DOHH2 (cell line): ENCODE results near the gene RALBP1.

Source experiments
- H3F3A ChIP-seq: fragments of 200-600 bp; sonication (generic), shearing (Covaris generic); 2 replicates; pipeline ENCODE4 v1.6.0; 2016; ENCODE audit warnings: antibody characterized with exemption, mild to moderate bottlenecking; ENCODE audit not compliant: control insufficient read depth, insufficient read depth
- H3K27ac ChIP-seq: fragments of 200-600 bp; sonication (generic); 2 replicates; pipeline ENCODE4 v1.5.1; 2014; ENCODE audit warnings: low read depth, mild to moderate bottlenecking, low read length, moderate library complexity
- H3K27me3 ChIP-seq: fragments of 200-600 bp; sonication (generic); 2 replicates; pipeline ENCODE4 v1.6.1; 2014; ENCODE audit warnings: mild to moderate bottlenecking, low read length, mixed read lengths; ENCODE audit not compliant: control insufficient read depth
- H3K36me3 ChIP-seq: fragments of 200-600 bp; sonication (generic); 2 replicates; pipeline ENCODE4 v1.6.1; 2014; ENCODE audit warnings: mild to moderate bottlenecking, low read length, moderate library complexity, mixed read lengths; ENCODE audit not compliant: control insufficient read depth
- H3K4me1 ChIP-seq: fragments of 200-600 bp; sonication (generic); 2 replicates; pipeline ENCODE4 v1.6.1; 2014; ENCODE audit warnings: mild to moderate bottlenecking, low read length, mixed read lengths; ENCODE audit not compliant: control insufficient read depth
- H3K4me2 ChIP-seq: fragments of 200-600 bp; sonication (generic); 2 replicates; pipeline ENCODE4 v1.6.0; 2014; ENCODE audit warnings: mild to moderate bottlenecking, low read length, moderate library complexity
- H3K4me3 ChIP-seq: fragments of 200-600 bp; sonication (generic); 2 replicates; pipeline ENCODE4 v1.5.1; 2014; ENCODE audit warnings: mild to moderate bottlenecking, low read length, mixed read lengths
- H3K79me2 ChIP-seq: fragments of 200-600 bp; sonication (generic); 2 replicates; pipeline ENCODE4 v1.6.1; 2014; ENCODE audit warnings: mild to moderate bottlenecking, low read length, mixed read lengths; ENCODE audit not compliant: control insufficient read depth
- H3K9me2 ChIP-seq: fragments of 200-600 bp; sonication (generic); replicated peaks from 2 replicates; pipeline ENCODE4 v1.6.1; 2014; ENCODE audit warnings: mild to moderate bottlenecking, low read length, mixed read lengths; ENCODE audit not compliant: control insufficient read depth
- H3K9me3 ChIP-seq: fragments of 200-600 bp; sonication (generic); 2 replicates; pipeline ENCODE4 v1.6.1; 2014; ENCODE audit warnings: antibody characterized with exemption, low read length, mixed read lengths; ENCODE audit not compliant: control insufficient read depth, insufficient read depth
- H4K20me1 ChIP-seq: fragments of 200-600 bp; sonication (generic); 2 replicates; pipeline ENCODE4 v1.6.0; 2014; ENCODE audit warnings: low read depth, mild to moderate bottlenecking, antibody characterized with exemption, low read length, moderate library complexity; ENCODE audit not compliant: control insufficient read depth, insufficient read depth
- EZH2phosphoT487 ChIP-seq: fragments of 200-600 bp; sonication (generic); IDR thresholded peaks from 2 replicates; pipeline ENCODE4 v1.6.1; 2017; ENCODE audit warnings: borderline replicate concordance, mild to moderate bottlenecking, antibody characterized with exemption, low read length, moderate library complexity, mixed read lengths
- TF ChIP-seq, protein P1 (sequence below): fragments of 200-600 bp; sonication (generic); IDR thresholded peaks from one replicate; pipeline ENCODE4 v1.5.1; 2014; ENCODE audit warnings: antibody characterized with exemption, mild to moderate bottlenecking, low read depth, low read length; ENCODE audit not compliant: poor library complexity, severe bottlenecking

The RALBP1 gene

DNA sequence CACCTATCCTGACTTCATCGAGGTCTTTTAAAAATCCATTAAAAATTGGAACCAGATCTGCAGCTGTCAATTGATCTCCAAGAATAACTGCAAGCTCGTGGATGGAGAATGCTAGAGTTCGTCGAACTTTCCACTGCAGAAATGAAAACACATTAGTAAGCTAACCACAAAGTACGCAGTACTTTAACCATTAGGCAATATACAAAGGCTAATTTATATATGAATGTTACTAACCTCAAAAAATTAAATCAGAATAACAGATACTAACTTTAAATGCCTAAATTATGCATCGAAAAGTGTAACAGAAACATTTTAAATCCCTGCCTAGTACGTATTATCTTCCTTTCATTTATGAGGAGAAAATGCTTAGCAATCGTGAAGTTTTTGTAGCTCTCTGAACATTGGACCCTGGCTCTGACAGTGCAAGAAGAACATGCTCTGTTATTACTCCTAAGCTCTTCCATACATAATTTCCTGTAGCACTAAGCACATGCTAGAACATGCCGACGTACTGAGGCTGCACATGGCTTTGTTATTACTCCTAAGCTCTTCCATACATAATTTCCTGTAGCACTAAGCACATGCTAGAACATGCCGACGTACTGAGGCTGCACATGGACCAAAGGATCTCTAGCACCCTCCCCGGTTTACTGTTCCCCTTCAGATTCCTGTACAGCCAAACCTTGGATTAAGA lies 82.1 kb downstream of the RALBP1 start:
- TF ChIP-seq EZH2phosphoT487, result no peak
- TF ChIP-seq, protein P1, sequence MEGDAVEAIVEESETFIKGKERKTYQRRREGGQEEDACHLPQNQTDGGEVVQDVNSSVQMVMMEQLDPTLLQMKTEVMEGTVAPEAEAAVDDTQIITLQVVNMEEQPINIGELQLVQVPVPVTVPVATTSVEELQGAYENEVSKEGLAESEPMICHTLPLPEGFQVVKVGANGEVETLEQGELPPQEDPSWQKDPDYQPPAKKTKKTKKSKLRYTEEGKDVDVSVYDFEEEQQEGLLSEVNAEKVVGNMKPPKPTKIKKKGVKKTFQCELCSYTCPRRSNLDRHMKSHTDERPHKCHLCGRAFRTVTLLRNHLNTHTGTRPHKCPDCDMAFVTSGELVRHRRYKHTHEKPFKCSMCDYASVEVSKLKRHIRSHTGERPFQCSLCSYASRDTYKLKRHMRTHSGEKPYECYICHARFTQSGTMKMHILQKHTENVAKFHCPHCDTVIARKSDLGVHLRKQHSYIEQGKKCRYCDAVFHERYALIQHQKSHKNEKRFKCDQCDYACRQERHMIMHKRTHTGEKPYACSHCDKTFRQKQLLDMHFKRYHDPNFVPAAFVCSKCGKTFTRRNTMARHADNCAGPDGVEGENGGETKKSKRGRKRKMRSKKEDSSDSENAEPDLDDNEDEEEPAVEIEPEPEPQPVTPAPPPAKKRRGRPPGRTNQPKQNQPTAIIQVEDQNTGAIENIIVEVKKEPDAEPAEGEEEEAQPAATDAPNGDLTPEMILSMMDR, result no peak
- Histone ChIP-seq H3K4me2 (no peak overlapping the region), H4K20me1 (no peaks in the 10 kb centered on the region), H3K36me3 (peaks cover 58% of the 10 kb centered on the region), H3K9me2 (no peaks in the 10 kb centered on the region), H3K79me2 (no peaks in the 10 kb centered on the region), H3K27ac (no peak overlapping the region), H3F3A (no peaks in the 10 kb centered on the region), H3K27me3 (no peaks in the 10 kb centered on the region), H3K9me3 (no peaks in the 10 kb centered on the region), H3K4me1 (no peaks in the 10 kb centered on the region), H3K4me3 (no peak overlapping the region)

DNA sequence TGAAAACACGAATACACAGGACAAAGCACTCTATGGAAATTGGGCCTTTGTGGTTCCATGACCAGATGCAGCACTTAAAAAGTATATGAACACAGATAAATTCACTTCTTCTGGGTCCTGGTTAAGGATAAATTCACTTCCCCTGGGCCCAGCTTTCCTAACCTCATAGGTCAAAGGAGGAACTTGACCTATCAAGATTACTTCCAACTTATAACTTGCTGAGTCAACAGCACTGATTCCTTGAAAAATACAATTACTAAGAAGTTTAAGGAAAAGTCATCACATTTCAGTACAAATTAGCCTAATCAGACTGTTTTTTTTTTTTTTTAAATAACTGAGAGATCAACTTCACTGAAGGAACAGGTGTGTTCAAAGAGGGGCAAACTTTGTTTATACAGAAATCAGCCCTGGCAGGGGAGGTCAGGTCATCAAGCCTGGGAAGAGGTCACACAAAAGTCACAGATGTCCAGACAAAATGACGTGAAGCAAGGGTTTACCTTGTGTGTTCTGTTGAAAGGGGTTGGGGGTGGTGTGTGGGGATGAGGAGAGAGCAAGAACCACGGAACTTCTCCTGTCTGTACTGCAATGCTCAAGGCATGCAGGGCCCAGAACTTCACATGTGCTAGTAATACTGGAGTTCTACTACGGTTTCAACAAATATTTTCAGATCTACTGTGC lies 83.2 kb downstream of the RALBP1 start:
- Histone ChIP-seq H3K27me3 (no peaks in the 10 kb centered on the region), H3K9me2 (no peaks in the 10 kb centered on the region), H3K4me2 (no peak overlapping the region), H3K27ac (no peak overlapping the region), H4K20me1 (no peaks in the 10 kb centered on the region), H3K4me1 (no peaks in the 10 kb centered on the region), H3K9me3 (no peaks in the 10 kb centered on the region), H3F3A (no peaks in the 10 kb centered on the region), H3K36me3 (peaks cover 54% of the 10 kb centered on the region), H3K4me3 (no peak overlapping the region), H3K79me2 (no peaks in the 10 kb centered on the region)
- TF ChIP-seq EZH2phosphoT487, result no peak
- TF ChIP-seq, protein P1, result no peak

DNA sequence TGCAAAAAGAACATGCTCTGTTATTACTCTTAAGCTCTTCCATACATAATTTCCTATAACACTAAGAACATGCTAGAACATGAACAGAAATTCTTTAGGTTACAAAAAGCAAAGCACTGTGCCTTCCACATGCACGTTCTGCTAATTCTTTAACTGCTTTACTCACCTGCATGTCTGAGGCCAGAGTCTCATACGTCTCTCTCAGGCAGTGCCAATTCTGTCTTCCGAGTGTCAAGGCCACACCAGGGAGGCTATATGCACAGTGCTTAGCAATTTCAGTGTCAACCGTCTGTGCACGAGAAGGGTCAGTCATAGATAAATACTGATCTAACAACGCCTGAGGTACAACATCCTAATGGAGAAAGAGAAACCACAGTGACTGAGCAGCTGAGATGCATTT lies 83.9 kb downstream of the RALBP1 start:
- no peaks in the 10 kb centered on the region for H3F3A ChIP-seq
- peaks cover 50% of the 10 kb centered on the region for H3K36me3 ChIP-seq

More for the DNA sequence above, 83.9 kb downstream of the RALBP1 start:
- Histone ChIP-seq H3K9me2 (no peaks in the 10 kb centered on the region), H3K4me3 (no peak overlapping the region), H3K27ac (no peak overlapping the region), H3K4me1 (no peaks in the 10 kb centered on the region), H3K4me2 (no peak overlapping the region), H3K27me3 (no peaks in the 10 kb centered on the region), H4K20me1 (no peaks in the 10 kb centered on the region), H3K9me3 (no peaks in the 10 kb centered on the region), H3K79me2 (no peaks in the 10 kb centered on the region)
- TF ChIP-seq EZH2phosphoT487, result no peak
- TF ChIP-seq, protein P1, result no peak
